ENCODE results near the gene ALG10.
"Not testable (repeated sequence)": the region's sequence is repeated elsewhere in the genome, so short reads cannot be mapped to it uniquely, and the experiment has no call there.

ALG10 gene, protein sequence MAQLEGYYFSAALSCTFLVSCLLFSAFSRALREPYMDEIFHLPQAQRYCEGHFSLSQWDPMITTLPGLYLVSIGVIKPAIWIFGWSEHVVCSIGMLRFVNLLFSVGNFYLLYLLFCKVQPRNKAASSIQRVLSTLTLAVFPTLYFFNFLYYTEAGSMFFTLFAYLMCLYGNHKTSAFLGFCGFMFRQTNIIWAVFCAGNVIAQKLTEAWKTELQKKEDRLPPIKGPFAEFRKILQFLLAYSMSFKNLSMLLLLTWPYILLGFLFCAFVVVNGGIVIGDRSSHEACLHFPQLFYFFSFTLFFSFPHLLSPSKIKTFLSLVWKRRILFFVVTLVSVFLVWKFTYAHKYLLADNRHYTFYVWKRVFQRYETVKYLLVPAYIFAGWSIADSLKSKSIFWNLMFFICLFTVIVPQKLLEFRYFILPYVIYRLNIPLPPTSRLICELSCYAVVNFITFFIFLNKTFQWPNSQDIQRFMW

DNA sequence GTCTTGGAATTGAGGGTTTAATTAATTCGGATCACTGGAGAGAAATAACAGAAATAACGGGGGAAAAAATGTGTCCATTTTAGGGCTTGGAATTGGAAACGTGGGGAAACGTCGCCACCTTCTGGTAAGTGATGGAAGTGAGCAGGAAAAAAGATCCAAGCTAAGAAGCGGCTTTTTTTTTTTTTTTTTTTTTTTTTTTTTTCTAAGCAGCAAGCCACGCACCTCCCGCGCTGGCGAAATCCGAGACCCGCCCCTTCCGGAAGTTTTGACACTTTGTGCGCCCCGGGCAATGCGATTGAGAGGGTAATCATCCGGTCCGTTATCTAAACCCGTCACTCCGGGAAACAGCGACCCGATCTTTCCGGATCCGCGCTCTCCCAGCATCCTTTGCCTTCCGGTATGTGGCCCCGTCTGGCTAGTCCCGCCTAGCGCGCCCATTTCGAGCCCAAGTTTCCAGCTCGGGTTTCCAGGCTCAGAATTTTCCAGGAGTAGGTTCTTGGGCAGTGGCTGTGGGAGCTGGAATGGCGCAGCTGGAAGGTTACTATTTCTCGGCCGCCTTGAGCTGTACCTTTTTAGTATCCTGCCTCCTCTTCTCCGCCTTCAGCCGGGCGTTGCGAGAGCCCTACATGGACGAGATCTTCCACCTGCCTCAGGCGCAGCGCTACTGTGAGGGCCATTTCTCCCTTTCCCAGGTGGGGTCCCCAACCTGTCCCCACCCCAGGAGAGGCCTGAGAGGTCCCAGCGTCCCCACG, at the start of gene ALG10:
ALG10 (plus strand) TSS at position 418 of the 752 bp plus-strand sequence; CDS start at position 522, 104 bp downstream.
- peak; percentile 85 to 89 for DNase-seq (ENCODE audit: low read depth in 2 of 2)

DNA sequence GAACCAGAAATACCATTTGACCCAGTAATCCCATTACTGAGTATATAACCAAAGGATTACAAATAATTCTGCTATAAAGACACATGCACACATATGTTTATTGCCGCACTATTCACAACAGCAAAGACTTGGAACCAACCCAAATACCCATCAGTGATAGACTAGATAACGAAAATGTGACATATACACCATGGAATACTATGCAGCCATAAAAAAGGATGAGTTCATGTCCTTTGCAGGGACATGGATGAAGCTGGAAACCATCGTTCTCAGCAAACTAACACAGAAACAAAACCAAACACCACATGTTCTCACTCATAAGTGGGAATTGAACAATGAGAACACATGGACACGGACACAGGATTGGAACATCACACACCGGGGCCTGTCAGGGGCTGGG, 49.4 kb upstream of the ALG10 start:
- DNase-seq (ENCODE audit: low read depth in 2 of 2) = not testable (repeated sequence)

DNA sequence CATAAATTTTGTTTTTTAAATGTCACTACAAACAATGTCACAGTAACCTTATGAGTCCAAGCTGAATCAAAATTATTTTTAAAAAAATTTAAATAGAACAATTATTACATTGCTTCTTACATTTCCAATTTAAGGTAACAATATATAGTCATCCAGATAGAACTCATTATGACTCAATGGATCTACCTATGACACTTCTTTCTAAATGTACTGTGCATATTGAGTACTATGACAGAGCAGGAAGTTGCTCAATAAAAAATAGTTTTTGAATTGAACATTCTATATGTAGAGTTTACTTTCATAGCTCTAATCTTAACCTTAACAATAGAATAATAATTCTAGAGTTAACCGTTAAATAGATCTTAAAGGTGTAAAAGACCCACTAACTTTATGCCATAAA, 44.4 kb upstream of the ALG10 start:
- DNase-seq (ENCODE audit: low read depth in 2 of 2) = no peak

DNA sequence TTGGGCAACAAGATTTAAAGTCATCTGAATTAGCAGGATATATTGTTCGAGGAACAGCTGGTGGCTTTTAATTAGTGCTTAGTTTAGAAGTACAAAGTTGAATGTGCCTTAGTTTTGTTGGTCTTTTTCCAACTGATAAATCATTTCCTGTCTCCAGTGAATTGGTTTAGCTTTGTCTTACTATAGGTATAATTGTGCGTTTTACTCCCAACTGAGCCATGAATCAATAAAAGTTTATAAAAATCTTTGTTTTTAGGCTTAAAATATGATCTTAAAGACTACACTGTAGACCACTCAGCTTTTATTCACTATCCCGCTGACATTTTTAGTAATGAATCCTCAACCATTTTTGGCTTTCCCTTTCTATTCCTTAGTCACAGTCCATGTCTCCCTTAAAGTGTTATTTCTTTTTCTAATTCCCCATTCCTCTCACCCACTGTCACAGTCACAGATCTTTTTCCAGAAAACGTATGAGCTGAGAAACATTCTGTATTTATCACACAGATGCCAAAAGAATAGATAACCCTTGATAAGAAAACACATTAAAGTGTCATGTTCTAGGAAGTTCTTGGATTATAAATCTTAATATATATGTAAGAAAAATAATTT, 34.0 kb upstream of the ALG10 start:
- DNase-seq (ENCODE audit: low read depth in 2 of 2) = no peak

DNA sequence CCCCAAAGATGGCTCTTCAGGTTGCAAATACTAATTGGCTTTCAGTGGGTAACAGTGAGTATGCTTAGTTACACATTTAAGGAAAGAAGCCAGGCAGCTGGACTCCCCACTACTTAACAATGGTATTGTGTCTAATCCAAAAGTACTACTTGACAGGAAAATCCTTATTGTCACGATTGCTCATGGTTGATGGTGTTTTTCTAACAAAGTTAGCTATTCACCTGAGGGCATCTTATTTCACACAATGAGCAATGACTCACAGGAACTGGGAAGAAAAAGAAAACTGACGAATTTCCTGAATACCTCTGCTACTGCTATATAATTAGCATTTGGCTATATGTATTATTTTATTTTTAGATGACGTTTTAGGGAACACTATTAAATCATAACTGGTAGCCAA, 33.4 kb upstream of the ALG10 start:
- DNase-seq (ENCODE audit: low read depth in 2 of 2) = no peak

DNA sequence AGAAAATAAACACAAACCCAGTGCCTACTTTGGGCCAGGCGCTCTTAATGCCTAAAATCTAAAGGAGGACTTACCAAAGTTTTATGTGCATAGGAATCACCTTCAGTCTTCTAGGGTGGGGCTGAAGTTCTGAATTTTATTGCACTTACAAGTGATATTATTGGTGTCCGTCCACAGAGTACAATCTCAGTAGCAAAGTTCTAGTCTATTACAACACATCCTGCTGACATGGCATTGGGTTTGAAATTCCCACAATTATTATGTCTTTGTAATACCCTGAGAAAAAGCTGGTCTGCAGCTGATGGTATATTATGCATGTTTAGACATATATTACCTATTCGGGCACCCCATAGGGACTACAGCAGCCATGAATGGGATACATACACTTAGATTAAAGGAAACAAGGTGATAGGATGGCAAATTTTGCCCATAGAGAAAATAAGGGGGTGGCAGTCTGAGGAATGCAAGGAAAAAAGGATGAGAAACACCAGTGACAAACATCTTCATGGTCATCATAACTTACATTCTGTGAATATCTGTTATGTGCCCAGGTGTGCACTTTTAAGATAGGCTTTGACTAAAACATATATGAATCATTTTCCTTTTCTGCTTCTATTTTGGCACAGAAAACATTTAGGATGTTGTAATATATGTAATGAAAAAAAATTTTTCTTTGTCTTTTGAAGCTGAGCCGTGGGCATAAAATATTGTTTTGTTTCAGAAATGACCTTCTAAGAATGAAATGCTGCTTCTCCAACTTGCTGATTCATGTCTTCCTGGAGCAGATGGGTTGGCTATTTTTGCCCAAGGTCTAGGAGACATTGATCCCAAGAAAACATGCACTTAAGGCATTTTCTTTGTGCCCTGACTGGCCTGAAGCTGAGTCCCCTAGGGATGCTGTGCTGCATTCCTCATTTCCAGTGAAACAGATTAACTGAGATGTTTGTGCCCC, 27.2 kb upstream of the ALG10 start:
- DNase-seq (ENCODE audit: low read depth in 2 of 2) = no peak

DNA sequence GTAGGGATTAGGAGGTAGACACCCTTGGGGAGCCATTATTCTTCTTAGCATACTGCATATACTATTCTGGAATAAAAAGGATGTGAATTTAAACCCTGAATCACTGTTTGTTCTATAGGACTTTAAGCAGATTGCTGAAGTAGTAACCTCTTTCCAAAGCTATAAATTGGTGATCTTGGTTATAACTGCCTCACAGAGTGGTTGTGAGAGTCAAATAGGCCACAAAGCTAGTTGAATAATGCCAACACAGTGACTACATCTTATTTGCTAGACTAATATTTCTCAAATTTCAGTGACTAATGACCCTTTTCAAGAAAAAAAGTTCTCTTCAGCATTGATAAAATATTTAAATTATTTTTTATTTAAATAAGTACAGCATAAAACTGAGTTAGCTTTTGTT, 13.5 kb upstream of the ALG10 start:
- not testable (repeated sequence) for DNase-seq (ENCODE audit: low read depth in 2 of 2)

DNA sequence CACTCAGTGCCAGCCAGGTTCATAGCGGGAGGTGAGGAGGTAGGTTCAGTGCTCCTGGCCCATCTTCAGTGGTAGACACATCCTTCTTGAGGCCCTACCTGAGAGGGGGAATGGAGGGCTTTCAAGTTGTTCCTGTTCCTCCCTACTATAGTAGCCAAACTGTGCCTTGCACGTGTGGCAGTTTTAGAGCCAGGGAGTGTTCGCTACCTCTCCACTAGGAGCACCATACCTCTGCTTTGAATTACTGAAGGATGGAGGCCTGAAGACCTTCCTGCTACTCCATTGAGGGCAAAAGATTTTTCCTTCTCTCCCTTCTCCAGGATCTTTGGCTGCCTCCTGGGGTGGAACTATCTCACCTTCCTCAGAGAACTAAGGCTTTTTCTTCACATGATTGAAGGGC, 5.9 kb upstream of the ALG10 start:
- DNase-seq (ENCODE audit: low read depth in 2 of 2) = no peak

- no peak for DNase-seq (ENCODE audit: low read depth in 2 of 2)
Measured at GRCh38 chr12:34021071-34021470, 1.2 kb upstream of the ALG10 start.

- DNase-seq (ENCODE audit: low read depth in 2 of 2) = not testable (repeated sequence)
Measured at GRCh38 chr12:34027661-34028060, 5.4 kb downstream of the ALG10 start.

GRCh38 chr12:34030591-34030990, 8.3 kb downstream of the ALG10 start:
- DNase-seq (ENCODE audit: low read depth in 2 of 2) = no peak

GRCh38 chr12:34033628-34034296, 11.5 kb downstream of the ALG10 start:
- DNase-seq (ENCODE audit: low read depth in 2 of 2) = no peak

DNA sequence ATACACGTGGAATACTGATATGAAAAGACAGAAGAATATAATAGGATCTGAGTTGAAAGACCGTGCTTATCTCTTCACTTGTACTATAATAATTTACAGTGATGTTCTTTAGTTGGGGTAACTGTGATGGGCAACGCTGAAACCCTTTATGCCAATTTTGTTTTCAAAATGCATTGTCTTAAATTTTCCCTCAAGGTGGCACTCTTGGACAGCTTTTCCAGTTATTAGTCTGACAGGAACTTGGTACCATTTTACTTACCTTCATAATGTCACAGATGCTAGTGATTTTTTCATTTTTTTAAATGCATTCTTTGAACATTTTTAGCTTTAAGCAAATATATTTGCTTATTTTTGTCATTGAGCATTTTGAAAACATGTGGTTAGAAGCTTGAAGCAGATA, 16.1 kb downstream of the ALG10 start:
- DNase-seq (ENCODE audit: low read depth in 2 of 2) = not testable (repeated sequence)

GRCh38 chr12:34046570-34046969, 24.3 kb downstream of the ALG10 start:
- no peak for DNase-seq (ENCODE audit: low read depth in 2 of 2)

DNA sequence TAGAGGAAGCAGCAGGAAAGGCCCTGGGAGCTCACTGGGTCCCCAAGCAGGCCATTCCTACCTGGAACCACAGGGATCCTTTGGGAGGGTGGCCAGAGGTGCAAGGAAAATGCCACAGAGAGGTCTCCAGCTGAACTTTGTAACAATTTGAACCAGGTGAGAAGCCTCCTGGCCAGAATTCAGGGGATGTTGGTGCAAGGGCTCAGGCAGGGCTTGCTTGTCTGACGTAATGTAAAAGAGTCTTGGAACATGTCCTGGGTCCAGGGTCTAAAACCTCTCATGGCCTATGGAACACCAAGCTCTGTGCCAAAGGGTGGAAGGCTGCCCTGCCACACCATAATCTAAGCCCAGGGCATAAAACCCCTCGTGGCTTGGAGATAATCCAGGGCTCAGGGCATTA, 25.6 kb downstream of the ALG10 start:
- DNase-seq (ENCODE audit: low read depth in 2 of 2) = not testable (repeated sequence)

- DNase-seq (ENCODE audit: low read depth in 2 of 2) = no peak
Measured at GRCh38 chr12:34048714-34049113, 26.4 kb downstream of the ALG10 start.

GRCh38 chr12:34051486-34051885, 29.2 kb downstream of the ALG10 start:
- DNase-seq (ENCODE audit: low read depth in 2 of 2) = no peak

GRCh38 chr12:34054938-34055337, 32.6 kb downstream of the ALG10 start:
- DNase-seq (ENCODE audit: low read depth in 2 of 2) = no peak
